ENCODE results near the gene TRPV4. TPM values are rescaled to one million over a fixed set of nuclear protein-coding genes. Genes with fewer than 3 reads are reported as not detected.

The TRPV4 gene
- total and polyA plus RNA-seq, 2 donors from 2014 or later = 6.0 to 24.5 TPM

DNA sequence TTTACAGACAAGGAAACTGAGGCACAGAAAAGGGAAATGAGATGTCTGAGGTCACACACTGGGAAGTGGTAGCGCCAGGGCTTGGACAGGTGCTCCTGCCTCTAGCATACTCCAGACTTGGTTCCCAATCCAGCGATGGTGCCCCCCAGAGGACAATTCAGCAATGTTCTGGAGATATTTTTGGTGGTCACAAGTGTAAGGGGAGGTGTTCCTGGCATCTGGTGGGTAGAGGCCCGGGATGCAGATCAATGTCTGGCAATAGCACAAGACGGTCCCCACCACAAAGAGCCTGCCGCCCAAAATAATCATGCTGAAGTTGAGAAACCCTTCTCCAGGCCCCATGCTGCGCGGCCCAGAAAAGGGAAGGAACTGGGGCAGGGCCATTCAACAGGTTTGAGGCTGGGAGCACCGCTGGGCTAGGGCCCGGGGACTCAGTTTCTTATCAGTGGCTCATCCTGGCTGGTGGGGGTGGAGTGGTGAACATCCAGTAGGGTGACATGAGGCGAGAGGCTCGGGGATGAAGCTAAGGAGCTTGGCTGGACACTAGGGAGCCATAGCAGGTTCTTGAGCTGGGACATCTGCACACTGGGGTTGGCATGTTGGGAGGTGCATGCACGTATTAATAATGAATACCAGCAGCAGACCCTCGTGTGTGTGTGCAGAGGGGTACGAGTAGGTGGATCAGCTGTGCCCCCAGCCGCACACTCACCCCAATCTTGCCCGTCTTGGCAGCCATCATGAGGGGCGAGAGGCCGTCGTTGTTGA, 35.1 kb downstream of the TRPV4 start:
- Histone ChIP-seq H3K36me3 (ENCODE audit: control insufficient read depth in 2 of 3, insufficient read depth in 3 of 3, low read length in 3 of 3) (peaks cover 0 to 32% (median 18%) of the 10 kb centered on the region in 3 donors), H3K4me3 (ENCODE audit: low read length in 3 of 3) (no peak overlapping the region), H3K9me3 (ENCODE audit: control insufficient read depth in 2 of 3, insufficient read depth in 1 of 3, low read length in 3 of 3) (no peaks in the 10 kb centered on the region), H3K27ac (ENCODE audit: low read depth in 2 of 2, low read length in 2 of 2) (no peak overlapping the region), H3K4me1 (ENCODE audit: control insufficient read depth in 2 of 3, insufficient read depth in 2 of 3, low read depth in 1 of 3, low read length in 3 of 3) (no peaks in the 10 kb centered on the region), H3K9ac (ENCODE audit: low read length in 3 of 3) (no peak overlapping the region), H3K27me3 (ENCODE audit: control insufficient read depth, insufficient read depth, low read length) (no peaks in the 10 kb centered on the region)
- no peak for FAIRE-seq
- intact Hi-C loops (cut with DNase I) = no loop called here
- DNase-seq = no peak
- TF ChIP-seq, protein P1, sequence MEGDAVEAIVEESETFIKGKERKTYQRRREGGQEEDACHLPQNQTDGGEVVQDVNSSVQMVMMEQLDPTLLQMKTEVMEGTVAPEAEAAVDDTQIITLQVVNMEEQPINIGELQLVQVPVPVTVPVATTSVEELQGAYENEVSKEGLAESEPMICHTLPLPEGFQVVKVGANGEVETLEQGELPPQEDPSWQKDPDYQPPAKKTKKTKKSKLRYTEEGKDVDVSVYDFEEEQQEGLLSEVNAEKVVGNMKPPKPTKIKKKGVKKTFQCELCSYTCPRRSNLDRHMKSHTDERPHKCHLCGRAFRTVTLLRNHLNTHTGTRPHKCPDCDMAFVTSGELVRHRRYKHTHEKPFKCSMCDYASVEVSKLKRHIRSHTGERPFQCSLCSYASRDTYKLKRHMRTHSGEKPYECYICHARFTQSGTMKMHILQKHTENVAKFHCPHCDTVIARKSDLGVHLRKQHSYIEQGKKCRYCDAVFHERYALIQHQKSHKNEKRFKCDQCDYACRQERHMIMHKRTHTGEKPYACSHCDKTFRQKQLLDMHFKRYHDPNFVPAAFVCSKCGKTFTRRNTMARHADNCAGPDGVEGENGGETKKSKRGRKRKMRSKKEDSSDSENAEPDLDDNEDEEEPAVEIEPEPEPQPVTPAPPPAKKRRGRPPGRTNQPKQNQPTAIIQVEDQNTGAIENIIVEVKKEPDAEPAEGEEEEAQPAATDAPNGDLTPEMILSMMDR (IDR thresholded peaks at IDR 0.05; ENCODE audit: borderline replicate concordance, extremely low read depth, insufficient read depth) = no peak

DNA sequence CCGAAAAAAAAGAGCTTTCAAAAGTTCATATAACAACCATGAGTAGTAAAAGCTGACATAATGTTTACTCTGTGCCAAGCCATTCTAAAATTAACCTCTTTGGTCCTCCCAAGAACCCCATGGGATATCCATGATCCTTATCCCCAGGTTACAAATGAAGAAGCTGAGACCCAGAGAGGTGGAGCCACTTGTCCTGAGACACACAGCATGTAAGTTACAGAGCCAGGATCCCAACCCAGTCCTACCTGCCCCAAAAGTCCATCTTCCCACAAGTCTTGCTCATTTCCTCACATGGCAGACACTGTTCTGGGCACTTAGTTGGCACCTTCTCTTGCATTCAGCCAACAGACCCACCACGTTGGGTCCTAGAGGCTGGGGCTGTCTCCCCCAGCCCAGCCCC, 37.1 kb downstream of the TRPV4 start:
- DNase-seq (no peak), FAIRE-seq (no peak)
- H3K9me3 ChIP-seq (ENCODE audit: control insufficient read depth in 2 of 3, insufficient read depth in 1 of 3, low read length in 3 of 3) = no peaks in the 10 kb centered on the region
- H3K27me3 ChIP-seq (ENCODE audit: control insufficient read depth, insufficient read depth, low read length) = no peaks in the 10 kb centered on the region
- intact Hi-C loops (cut with DNase I) = no loop called here
- no peak overlapping the region for H3K27ac ChIP-seq (ENCODE audit: low read depth in 2 of 2, low read length in 2 of 2)
- H3K36me3 ChIP-seq (ENCODE audit: control insufficient read depth in 2 of 3, insufficient read depth in 3 of 3, low read length in 3 of 3) = peaks cover 0 to 27% (median 19%) of the 10 kb centered on the region in 3 donors
- no peak overlapping the region for H3K4me3 ChIP-seq (ENCODE audit: low read length in 3 of 3)
- H3K9ac ChIP-seq (ENCODE audit: low read length in 3 of 3) = no peak overlapping the region
- TF ChIP-seq, protein P1 (IDR thresholded peaks at IDR 0.05; ENCODE audit: borderline replicate concordance, extremely low read depth, insufficient read depth) = no peak
- no peaks in the 10 kb centered on the region for H3K4me1 ChIP-seq (ENCODE audit: control insufficient read depth in 2 of 3, insufficient read depth in 2 of 3, low read depth in 1 of 3, low read length in 3 of 3)

DNA sequence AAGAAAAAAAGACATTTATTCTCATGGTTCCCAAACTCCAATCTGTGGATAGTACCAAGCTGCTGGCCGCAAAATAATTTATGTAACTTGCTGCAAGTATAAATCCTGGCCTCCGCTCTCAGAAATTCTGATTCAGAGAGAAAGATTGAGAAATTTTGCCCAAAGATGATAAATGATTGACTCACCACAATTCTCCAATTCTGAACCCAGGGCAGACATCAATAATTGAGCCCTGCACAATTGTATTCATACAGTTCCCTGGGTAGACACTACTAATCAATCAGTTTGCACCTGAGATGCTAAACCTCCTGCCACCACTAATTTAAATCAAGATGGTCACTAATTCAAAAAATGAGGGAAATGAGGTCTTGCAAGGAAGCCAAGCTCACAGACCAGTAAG, 38.2 kb downstream of the TRPV4 start:
- Histone ChIP-seq H3K36me3 (ENCODE audit: control insufficient read depth in 2 of 3, insufficient read depth in 3 of 3, low read length in 3 of 3) (peaks cover 0 to 19% (median 18%) of the 10 kb centered on the region in 3 donors), H3K9ac (ENCODE audit: low read length in 3 of 3) (no peak overlapping the region), H3K27me3 (ENCODE audit: control insufficient read depth, insufficient read depth, low read length) (no peaks in the 10 kb centered on the region), H3K4me3 (ENCODE audit: low read length in 3 of 3) (no peak overlapping the region), H3K27ac (ENCODE audit: low read depth in 2 of 2, low read length in 2 of 2) (no peak overlapping the region), H3K4me1 (ENCODE audit: control insufficient read depth in 2 of 3, insufficient read depth in 2 of 3, low read depth in 1 of 3, low read length in 3 of 3) (no peaks in the 10 kb centered on the region), H3K9me3 (ENCODE audit: control insufficient read depth in 2 of 3, insufficient read depth in 1 of 3, low read length in 3 of 3) (no peaks in the 10 kb centered on the region)
- TF ChIP-seq, protein P1 (IDR thresholded peaks at IDR 0.05; ENCODE audit: borderline replicate concordance, extremely low read depth, insufficient read depth) = no peak
- intact Hi-C loops (cut with DNase I) = no loop called here
- FAIRE-seq (no peak), DNase-seq (no peak)

Data from kidney (tissue), 14 donors.